ENCODE measurements around the gene SART1.

DNA sequence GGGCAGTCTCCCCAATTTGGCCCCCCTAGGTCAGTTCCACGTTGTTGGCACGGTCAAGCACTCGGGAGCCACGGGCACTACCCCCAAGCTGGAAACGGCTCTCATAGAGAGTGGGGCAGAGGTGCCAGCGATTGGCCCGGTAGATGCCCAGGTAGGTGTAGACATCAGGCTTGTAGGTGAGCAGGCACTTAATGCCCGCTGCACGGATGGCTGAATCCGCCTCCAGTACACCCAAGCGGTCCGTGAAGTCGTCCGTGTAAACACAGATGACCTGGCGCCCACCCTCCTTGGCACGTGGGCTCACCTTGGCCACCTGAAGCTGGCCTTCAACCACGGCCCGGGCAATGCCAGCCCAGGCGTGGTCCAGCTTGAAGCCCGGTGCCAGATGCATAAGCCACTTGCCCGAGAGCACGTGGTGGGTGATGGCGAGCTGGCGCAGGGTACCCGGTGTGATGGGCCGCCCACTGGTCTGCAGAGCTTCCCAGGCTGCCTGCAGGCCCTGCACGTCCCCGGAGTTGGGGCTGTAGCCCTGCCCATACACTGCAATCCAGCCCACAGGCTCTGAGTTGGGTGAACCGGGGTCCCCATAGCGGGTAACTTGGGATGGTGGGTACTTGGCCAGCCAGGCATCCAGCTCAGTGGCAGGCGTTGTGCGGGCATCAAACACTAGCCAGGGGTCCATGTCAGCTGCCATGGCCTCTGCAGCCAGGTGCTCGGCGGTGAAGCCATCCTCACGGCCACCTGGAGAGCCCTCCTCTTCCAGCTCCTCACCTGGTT is 43.9 kb upstream of the SART1 start:
- no peak for TF ChIP-seq POLR2A (IDR thresholded peaks at IDR 0.05)
- TF ChIP-seq CTCF (IDR thresholded peaks at IDR 0.05) = no peak

Data from esophagus squamous epithelium (tissue), 4 donors.